BLaER1 treated with 17β-estradiol and CSF1 and Interleukin-3, amounts not matched to agents 10 nM and 100 nM (cell line): Measurements from ENCODE around the gene MRPS9.

ENCODE experiments used
- H3K27ac ChIP-seq, 11 experiments: shearing (Covaris generic); formaldehyde crosslinking; 2 replicates each; pipeline ENCODE4 v1.8.1; 2022
- H3K27me3 ChIP-seq, 11 experiments: shearing (Covaris generic); formaldehyde crosslinking; 2 replicates each; pipeline ENCODE4 v1.8.1; 2022
- H3K36me3 ChIP-seq, 11 experiments: shearing (Covaris generic); formaldehyde crosslinking; 2 replicates each; pipeline ENCODE4 v1.8.1; 2022
- H3K4me1 ChIP-seq, 10 experiments: shearing (Covaris generic); formaldehyde crosslinking; 2 replicates each; pipeline ENCODE4 v1.8.1; 2022
- H3K4me2 ChIP-seq, 11 experiments: shearing (Covaris generic); formaldehyde crosslinking; 2 replicates each; pipeline ENCODE4 v1.8.1; 2022
- H3K4me3 ChIP-seq, 10 experiments: shearing (Covaris generic); formaldehyde crosslinking; 2 replicates each; pipeline ENCODE4 v1.8.1; 2022
- H3K9ac ChIP-seq, 11 experiments: shearing (Covaris generic); formaldehyde crosslinking; 2 replicates each; pipeline ENCODE4 v1.8.1; 2022
- H3K9me3 ChIP-seq, 11 experiments: shearing (Covaris generic); formaldehyde crosslinking; replicated peaks in 1 of 11; 2 replicates each; pipeline ENCODE4 v1.8.1; 2022
- H4K20me1 ChIP-seq, 11 experiments: shearing (Covaris generic); formaldehyde crosslinking; 2 replicates each; pipeline ENCODE4 v1.8.1; 2022
- Cebpa-rat ChIP-seq, 11 experiments: shearing (Covaris generic); IDR thresholded peaks; 2 replicates each; pipeline ENCODE4 v1.8.1; 2022

Gene MRPS9

DNA sequence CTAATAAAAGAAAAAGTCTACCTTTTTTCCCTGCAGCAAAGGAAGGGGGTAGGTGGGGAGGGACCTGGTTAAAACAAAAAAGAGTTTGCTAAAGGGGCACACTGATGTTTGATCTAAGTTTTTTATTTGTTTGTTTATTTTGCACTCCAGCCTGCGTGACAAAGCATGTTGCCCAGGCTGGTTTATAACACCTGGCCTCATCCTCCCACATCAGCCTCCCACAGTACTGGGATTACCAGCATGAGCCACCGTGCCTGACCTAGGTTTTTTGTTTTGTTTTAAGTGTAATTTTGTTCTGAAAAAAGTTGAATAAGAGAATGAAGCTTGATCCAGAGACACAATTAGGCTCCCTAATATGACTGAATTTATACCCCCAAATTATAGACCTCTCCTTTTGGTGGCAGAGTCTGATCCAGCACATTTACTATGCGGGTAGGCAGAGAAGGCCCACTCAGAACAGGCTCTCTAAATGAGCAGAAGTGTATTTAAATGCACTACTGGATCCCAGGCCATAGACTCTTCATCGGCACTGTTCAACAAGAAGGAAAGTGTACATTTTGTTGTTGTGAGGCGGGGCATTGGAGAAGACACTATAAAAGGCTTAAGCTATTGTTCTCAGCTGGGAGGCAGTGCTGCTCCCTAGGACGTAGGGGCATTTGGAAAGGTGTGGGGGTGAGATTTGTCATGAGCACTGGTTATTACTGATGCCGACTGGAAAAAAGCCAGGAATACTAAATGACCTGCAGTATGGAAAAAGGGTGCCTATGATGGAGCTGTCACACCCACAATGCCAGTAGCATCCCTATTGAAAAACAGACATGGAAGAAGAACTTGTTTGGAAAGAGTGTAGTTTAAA lies 32.4 kb downstream of the MRPS9 start:
- no peak overlapping the region for H3K4me3 ChIP-seq
- no peak overlapping the region for H3K9ac ChIP-seq
- H4K20me1 ChIP-seq: peaks cover 0 to 15% (median 0%) of the 10 kb centered on the region in 11 experiments; a peak in 3 of 22 replicates
- no peak for TF ChIP-seq Cebpa-rat (IDR thresholded peaks at IDR 0.05)
- peaks cover 0 to 15% (median 6%) of the 10 kb centered on the region in 10 experiments; a peak in 10 of 20 replicates for H3K4me1 ChIP-seq
- H3K27me3 ChIP-seq: no peaks in the 10 kb centered on the region
- peaks cover 17 to 53% (median 34%) of the 10 kb centered on the region in 11 experiments; a peak in 21 of 22 replicates for H3K36me3 ChIP-seq
- no peak overlapping the region for H3K27ac ChIP-seq
- H3K9me3 ChIP-seq: peaks cover 0 to 24% (median 18%) of the 10 kb centered on the region in 11 experiments; a peak in 17 of 22 replicates
- no peak overlapping the region for H3K4me2 ChIP-seq

DNA sequence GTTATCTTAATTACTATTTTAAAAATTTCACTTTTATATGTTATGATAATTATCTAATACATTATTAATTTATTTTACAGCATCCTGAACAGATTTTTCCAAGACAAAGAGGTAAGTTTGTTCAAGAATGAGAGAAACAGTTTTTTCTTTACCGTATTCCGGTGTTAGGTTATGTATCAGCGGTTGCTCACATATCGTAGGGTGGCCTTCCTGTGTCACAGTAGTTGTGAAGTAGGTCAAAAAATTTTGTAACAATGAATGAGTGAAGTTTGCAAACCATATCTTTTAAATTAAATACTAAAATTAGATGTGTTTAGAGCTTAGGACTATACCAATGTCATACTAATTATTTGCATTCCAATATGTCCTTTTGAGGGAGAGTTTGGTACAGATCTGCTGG lies 33.5 kb downstream of the MRPS9 start:
- Histone ChIP-seq H4K20me1 (peaks cover 0 to 15% (median 0%) of the 10 kb centered on the region in 11 experiments; a peak in 2 of 22 replicates), H3K27me3 (no peaks in the 10 kb centered on the region), H3K9me3 (peaks cover 0 to 24% (median 19%) of the 10 kb centered on the region in 11 experiments; a peak in 17 of 22 replicates), H3K9ac (no peak overlapping the region), H3K4me2 (no peak overlapping the region), H3K36me3 (peaks cover 17 to 59% (median 37%) of the 10 kb centered on the region in 11 experiments; a peak in 21 of 22 replicates), H3K4me3 (no peak overlapping the region), H3K27ac (no peak overlapping the region), H3K4me1 (peaks cover 0 to 15% (median 6%) of the 10 kb centered on the region in 10 experiments; a peak in 10 of 20 replicates)
- no peak for TF ChIP-seq Cebpa-rat (IDR thresholded peaks at IDR 0.05)

DNA sequence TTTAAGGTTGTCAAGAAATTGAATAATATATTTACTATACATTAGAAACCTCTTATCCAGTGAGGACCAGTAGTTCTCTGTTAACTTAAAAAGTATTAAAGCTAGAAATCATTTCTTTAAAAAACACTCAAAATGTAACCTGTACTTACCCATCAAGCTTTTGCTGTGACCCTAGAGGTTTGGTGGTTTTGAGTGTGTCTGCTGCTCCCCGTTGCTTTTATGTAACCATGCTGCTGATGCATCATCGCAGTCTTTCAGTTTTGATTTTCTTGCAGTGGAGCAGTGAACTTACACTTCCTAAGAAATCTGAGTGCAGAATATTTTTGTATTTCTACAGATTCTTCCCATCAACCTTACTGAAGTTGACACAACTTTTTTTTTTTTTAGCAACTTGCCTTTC lies 34.2 kb downstream of the MRPS9 start:
- Histone ChIP-seq H3K4me3 (no peak overlapping the region), H4K20me1 (peaks cover 0 to 15% (median 0%) of the 10 kb centered on the region in 11 experiments; a peak in 2 of 22 replicates), H3K4me2 (peak overlapping the region in 1 of 11 experiments; percentile 16; a peak in 1 of 22 replicates), H3K27me3 (no peaks in the 10 kb centered on the region), H3K4me1 (peaks cover 0 to 15% (median 6%) of the 10 kb centered on the region in 10 experiments; a peak in 10 of 20 replicates), H3K27ac (no peak overlapping the region), H3K9ac (no peak overlapping the region), H3K9me3 (peaks cover 0 to 24% (median 19%) of the 10 kb centered on the region in 11 experiments; a peak in 17 of 22 replicates), H3K36me3 (peaks cover 17 to 60% (median 37%) of the 10 kb centered on the region in 11 experiments; a peak in 21 of 22 replicates)
- no peak for TF ChIP-seq Cebpa-rat (IDR thresholded peaks at IDR 0.05)

DNA sequence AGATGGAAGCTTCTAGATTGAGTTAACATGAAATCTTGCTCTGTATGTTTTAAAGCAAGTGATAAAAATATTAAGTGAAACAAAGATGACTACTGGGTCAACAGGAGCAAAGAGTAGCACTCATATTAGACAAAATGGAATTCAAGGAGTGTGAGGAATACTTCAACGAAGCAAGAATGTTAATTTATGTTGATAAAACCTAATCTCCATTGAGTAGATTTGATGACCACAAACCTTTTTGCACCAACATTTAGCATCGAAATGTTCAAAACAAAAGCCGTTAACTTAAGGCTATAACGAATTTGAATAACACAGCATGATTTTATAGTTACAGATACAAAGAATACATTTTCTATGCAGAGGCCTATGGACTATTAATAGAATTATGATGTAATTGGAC lies 35.7 kb downstream of the MRPS9 start:
- Histone ChIP-seq H3K9ac (no peak overlapping the region), H3K27ac (no peak overlapping the region), H3K36me3 (peaks cover 17 to 69% (median 34%) of the 10 kb centered on the region in 11 experiments; a peak in 21 of 22 replicates), H3K4me3 (no peak overlapping the region), H3K9me3 (peaks cover 0 to 24% (median 19%) of the 10 kb centered on the region in 11 experiments; a peak in 17 of 22 replicates), H3K4me1 (peaks cover 0 to 15% (median 6%) of the 10 kb centered on the region in 10 experiments; a peak in 10 of 20 replicates), H3K4me2 (no peak overlapping the region), H3K27me3 (no peaks in the 10 kb centered on the region), H4K20me1 (peaks cover 0 to 15% (median 0%) of the 10 kb centered on the region in 11 experiments; a peak in 1 of 22 replicates)
- no peak for TF ChIP-seq Cebpa-rat (IDR thresholded peaks at IDR 0.05)

DNA sequence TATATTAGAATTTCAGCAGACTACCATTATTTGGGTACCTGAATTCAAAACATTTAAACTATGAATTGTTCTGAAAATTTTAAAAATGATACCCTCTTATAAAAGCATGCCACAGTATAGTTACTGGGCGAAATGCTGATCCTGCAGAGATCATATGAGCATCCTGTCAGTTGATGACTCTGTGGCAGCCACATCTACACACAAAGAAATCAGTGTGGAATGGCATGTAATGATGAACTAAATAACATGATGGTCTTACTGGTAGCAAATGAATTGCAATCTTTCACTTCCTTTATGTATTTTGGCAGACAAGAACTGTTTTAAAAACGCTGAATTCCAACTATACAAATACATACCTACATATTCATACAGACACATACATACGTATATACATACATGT lies 38.3 kb downstream of the MRPS9 start:
- Histone ChIP-seq H3K9ac (no peak overlapping the region), H3K36me3 (peaks cover 20 to 68% (median 34%) of the 10 kb centered on the region in 11 experiments), H3K4me3 (no peak overlapping the region), H3K4me1 (peaks cover 0 to 15% (median 6%) of the 10 kb centered on the region in 10 experiments; a peak in 10 of 20 replicates), H3K9me3 (peaks cover 0 to 24% (median 19%) of the 10 kb centered on the region in 11 experiments; a peak in 17 of 22 replicates), H3K4me2 (no peak overlapping the region), H4K20me1 (no peaks in the 10 kb centered on the region), H3K27ac (no peak overlapping the region), H3K27me3 (no peaks in the 10 kb centered on the region)
- TF ChIP-seq Cebpa-rat (IDR thresholded peaks at IDR 0.05): no peak

- Histone ChIP-seq H3K36me3 (peaks cover 23 to 68% (median 34%) of the 10 kb centered on the region in 11 experiments), H3K4me1 (peaks cover 0 to 9% (median 0%) of the 10 kb centered on the region in 10 experiments; a peak in 7 of 20 replicates), H3K9ac (no peak overlapping the region), H3K4me2 (no peak overlapping the region), H3K9me3 (peaks cover 0 to 14% (median 13%) of the 10 kb centered on the region in 11 experiments; a peak in 16 of 22 replicates), H3K27me3 (no peaks in the 10 kb centered on the region), H3K27ac (no peak overlapping the region), H4K20me1 (no peaks in the 10 kb centered on the region), H3K4me3 (no peak overlapping the region)
- no peak for TF ChIP-seq Cebpa-rat (IDR thresholded peaks at IDR 0.05)
Measured at GRCh38 chr2:105078906-105079495, 41.1 kb downstream of the MRPS9 start.

DNA sequence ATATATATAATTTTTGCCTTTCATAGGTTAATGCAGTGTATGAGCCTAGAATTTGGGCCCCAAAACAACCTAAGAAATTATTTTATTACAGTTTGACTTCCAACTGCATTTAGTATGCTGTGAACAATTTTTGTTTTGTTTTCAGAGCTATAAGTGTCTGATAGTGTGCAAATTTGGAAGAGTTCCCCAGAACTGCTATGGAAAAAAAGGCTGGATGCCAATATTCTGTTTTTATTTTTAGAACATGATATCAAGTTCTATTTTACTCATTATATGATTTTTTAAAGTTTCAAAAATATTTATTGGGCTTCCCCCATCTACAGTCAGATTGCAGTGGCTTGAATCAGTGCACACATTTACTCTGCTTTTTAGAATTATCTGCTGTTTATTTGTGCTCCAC lies 42.6 kb downstream of the MRPS9 start:
- H3K4me2 ChIP-seq: no peak overlapping the region
- no peak for TF ChIP-seq Cebpa-rat (IDR thresholded peaks at IDR 0.05)
- H3K4me3 ChIP-seq: no peak overlapping the region
- no peak overlapping the region for H3K27ac ChIP-seq
- no peaks in the 10 kb centered on the region for H3K27me3 ChIP-seq
- peaks cover 10 to 54% (median 24%) of the 10 kb centered on the region in 11 experiments; a peak in 19 of 22 replicates for H3K36me3 ChIP-seq
- no peaks in the 10 kb centered on the region; a peak in 1 of 22 replicates for H3K9me3 ChIP-seq
- no peaks in the 10 kb centered on the region for H4K20me1 ChIP-seq
- no peak overlapping the region for H3K9ac ChIP-seq
- H3K4me1 ChIP-seq: no peaks in the 10 kb centered on the region

DNA sequence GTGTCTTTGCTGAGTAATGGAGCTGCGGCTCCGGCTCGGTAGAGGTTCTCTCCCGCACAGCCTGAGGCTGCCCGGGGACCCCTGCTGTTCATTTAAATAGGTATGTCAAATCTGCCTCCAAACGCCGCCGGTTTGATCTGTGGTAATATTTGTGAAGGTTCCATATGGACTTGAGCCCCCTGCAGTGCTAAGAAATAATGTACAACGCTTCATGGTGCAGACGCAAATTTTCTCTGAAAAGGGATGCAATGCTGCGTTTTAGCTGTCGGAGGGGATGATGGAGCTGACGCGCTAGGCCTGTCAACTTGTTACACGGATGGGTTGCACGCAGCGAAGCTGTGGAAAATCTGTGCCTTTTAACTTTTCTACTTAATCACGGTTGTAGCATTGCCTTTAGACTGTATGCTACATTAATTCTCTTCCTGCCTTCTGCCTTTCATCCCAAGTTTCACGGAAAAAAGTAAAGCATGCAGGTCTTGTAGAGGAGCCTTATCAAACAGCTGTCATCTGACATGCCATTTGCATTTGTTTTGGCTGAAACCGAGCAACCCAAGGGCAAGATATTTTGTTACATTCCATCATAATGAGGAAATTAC lies 43.2 kb downstream of the MRPS9 start:
- TF ChIP-seq Cebpa-rat (IDR thresholded peaks at IDR 0.05): no peak
- no peak overlapping the region for H3K27ac ChIP-seq
- no peaks in the 10 kb centered on the region for H4K20me1 ChIP-seq
- no peaks in the 10 kb centered on the region for H3K4me1 ChIP-seq
- H3K4me3 ChIP-seq: no peak overlapping the region
- no peaks in the 10 kb centered on the region; a peak in 1 of 22 replicates for H3K9me3 ChIP-seq
- H3K36me3 ChIP-seq: peaks cover 10 to 51% (median 21%) of the 10 kb centered on the region in 11 experiments; a peak in 19 of 22 replicates
- H3K4me2 ChIP-seq: no peak overlapping the region
- H3K9ac ChIP-seq: no peak overlapping the region
- no peaks in the 10 kb centered on the region for H3K27me3 ChIP-seq
